Ectodermal cell (in vitro differentiated cells): ENCODE measurements around the gene ANKRD36.
A peak's percentile ranks its signal among the peaks of the same experiment; 100 is the strongest.
"Not testable (repeated sequence)": the region's sequence is repeated elsewhere in the genome, so short reads cannot be mapped to it uniquely, and the experiment has no call there.

Experiments used
- H3K27ac ChIP-seq: 2 replicates; pipeline ENCODE4 v1.7.0; 2013; ENCODE audit warnings: mild to moderate bottlenecking, low read depth, low read length; ENCODE audit not compliant: insufficient read depth, poor library complexity, severe bottlenecking
- H3K27me3 ChIP-seq: 2 replicates; pipeline ENCODE4 v1.7.0; 2013; ENCODE audit warnings: mild to moderate bottlenecking, low read length; ENCODE audit not compliant: insufficient read depth, control insufficient read depth, poor library complexity, severe bottlenecking
- H3K36me3 ChIP-seq: one replicate; pipeline ENCODE4 v1.7.0; 2013; ENCODE audit warnings: low read length; ENCODE audit not compliant: control insufficient read depth, insufficient read depth
- H3K4me1 ChIP-seq: one replicate; pipeline ENCODE4 v1.7.0; 2013; ENCODE audit warnings: low read length; ENCODE audit not compliant: control insufficient read depth, insufficient read depth
- H3K4me3 ChIP-seq: 2 replicates; pipeline ENCODE4 v1.7.0; 2013; ENCODE audit warnings: low read depth, low read length, control low read depth; ENCODE audit not compliant: insufficient read depth
- H3K9me3 ChIP-seq: 2 replicates; pipeline ENCODE4 v1.7.0; 2013; ENCODE audit warnings: mild to moderate bottlenecking, low read length, moderate library complexity; ENCODE audit not compliant: control insufficient read depth
- WGBS, 2 experiments: methylation state at CpG; one replicate each; pipeline ENCODE4 v1.1.7; 2013; ENCODE audit warnings: missing lambda C conversion rate in 2 of 2; 5-methylcytosine and 5-hydroxymethylcytosine counted together

ANKRD36 gene

GRCh38 chr2:97113882-97114255, 916 bp downstream of the ANKRD36 start:
- 1% methylated on average over 10 to 11 of the region's 18 CpGs for WGBS, 2 experiments
- H3K36me3 ChIP-seq, H3K4me1 ChIP-seq, H3K27ac ChIP-seq, H3K9me3 ChIP-seq, H3K27me3 ChIP-seq: not testable (repeated sequence)
- H3K4me3 ChIP-seq: peak overlapping the region; percentile 57

GRCh38 chr2:97129090-97129489, 16.1 kb downstream of the ANKRD36 start:
- H3K36me3 ChIP-seq, H3K27me3 ChIP-seq, H3K4me1 ChIP-seq, H3K9me3 ChIP-seq, H3K27ac ChIP-seq, H3K4me3 ChIP-seq: not testable (repeated sequence)
- 97 to 100% methylated on average over 1 to 2 of the region's 2 CpGs for whole genome bisulfite sequencing, 2 experiments

GRCh38 chr2:97144016-97144415, 31.1 kb downstream of the ANKRD36 start:
- not testable (repeated sequence) for H3K9me3 ChIP-seq, H3K4me1 ChIP-seq, H3K27me3 ChIP-seq, H3K36me3 ChIP-seq, H3K4me3 ChIP-seq, H3K27ac ChIP-seq
- 75% methylated on average over 2 of the region's 3 CpGs; no CpG with 5 or more reads in 1 of the 2 experiments for WGBS, 2 experiments

GRCh38 chr2:97166548-97166947, 53.6 kb downstream of the ANKRD36 start:
- not testable (repeated sequence) for H3K4me3 ChIP-seq, H3K27ac ChIP-seq, H3K4me1 ChIP-seq, H3K27me3 ChIP-seq, H3K9me3 ChIP-seq, H3K36me3 ChIP-seq
- WGBS, 2 experiments: 89 to 96% methylated on average over 1 of the region's 3 CpGs

- H3K9me3 ChIP-seq, H3K4me3 ChIP-seq, H3K4me1 ChIP-seq, H3K27me3 ChIP-seq, H3K36me3 ChIP-seq, H3K27ac ChIP-seq: not testable (repeated sequence)
- 91 to 100% methylated on average over 1 to 4 of the region's 4 CpGs for WGBS, 2 experiments
Observed at GRCh38 chr2:97167938-97168337, 55.0 kb downstream of the ANKRD36 start.

- H3K4me1 ChIP-seq, H3K9me3 ChIP-seq, H3K27me3 ChIP-seq, H3K36me3 ChIP-seq, H3K27ac ChIP-seq, H3K4me3 ChIP-seq: not testable (repeated sequence)
- 83 to 94% methylated on average over 1 of the region's 2 CpGs for WGBS, 2 experiments
Observed at GRCh38 chr2:97168583-97168982, 55.6 kb downstream of the ANKRD36 start.

- not testable (repeated sequence) for H3K4me1 ChIP-seq, H3K27ac ChIP-seq, H3K36me3 ChIP-seq, H3K27me3 ChIP-seq, H3K9me3 ChIP-seq, H3K4me3 ChIP-seq
- WGBS, 2 experiments: 100% methylated on average over 1 of the region's 1 CpG
Observed at GRCh38 chr2:97180391-97180790, 67.4 kb downstream of the ANKRD36 start.

GRCh38 chr2:97195349-97195748, 82.4 kb downstream of the ANKRD36 start:
- H3K4me3 ChIP-seq, H3K4me1 ChIP-seq, H3K27me3 ChIP-seq, H3K9me3 ChIP-seq, H3K27ac ChIP-seq: not testable (repeated sequence)
- H3K36me3 ChIP-seq: peaks cover 12% of the 10 kb centered on the region
- WGBS, 2 experiments: no CpG with 5 or more reads among the region's 1 CpG

- H3K9me3 ChIP-seq, H3K4me3 ChIP-seq, H3K27ac ChIP-seq, H3K36me3 ChIP-seq, H3K4me1 ChIP-seq, H3K27me3 ChIP-seq: not testable (repeated sequence)
- 100% methylated on average over 1 of the region's 1 CpG for WGBS, 2 experiments
Observed at GRCh38 chr2:97197251-97197650, 84.3 kb downstream of the ANKRD36 start.

- WGBS, 2 experiments: 95 to 99% methylated on average over 2 of the region's 2 CpGs
- not testable (repeated sequence) for H3K4me3 ChIP-seq, H3K27ac ChIP-seq, H3K9me3 ChIP-seq, H3K4me1 ChIP-seq, H3K36me3 ChIP-seq, H3K27me3 ChIP-seq
Observed at GRCh38 chr2:97200887-97201286, 87.9 kb downstream of the ANKRD36 start.

GRCh38 chr2:97202643-97203250, 89.8 kb downstream of the ANKRD36 start:
- H3K36me3 ChIP-seq, H3K27me3 ChIP-seq, H3K4me3 ChIP-seq, H3K4me1 ChIP-seq, H3K9me3 ChIP-seq, H3K27ac ChIP-seq: not testable (repeated sequence)
- 96 to 98% methylated on average over 5 of the region's 5 CpGs for WGBS, 2 experiments
